Coronary artery (tissue), 2 donors: ENCODE measurements around the gene GPN1.
A peak's percentile ranks its signal among the peaks of the same experiment; 100 is the strongest.
"Not testable (repeated sequence)": the region's sequence is repeated elsewhere in the genome, so short reads cannot be mapped to it uniquely, and the experiment has no call there.

Experiments used
- DNase-seq: peaks from one replicate; pipeline ENCODE4 v3.0.0-alpha.2; 2017; ENCODE audit warnings: low spot score
- H3K27ac ChIP-seq, 2 donors: fragments of 200-600 bp; sonication (generic); one replicate each; pipeline ENCODE4 v1.5.1; 2016 to 2019
- H3K4me3 ChIP-seq: fragments of 200-600 bp; sonication (generic); 2 replicates; pipeline ENCODE4 v1.5.1; 2016; ENCODE audit warnings: mild to moderate bottlenecking, moderate library complexity
- TF ChIP-seq, protein P1 (sequence below): fragments of 200-600 bp; sonication (generic); IDR thresholded peaks from one replicate; pipeline ENCODE4 v1.5.1; 2019; ENCODE audit warnings: antibody characterized with exemption

Gene GPN1

DNA sequence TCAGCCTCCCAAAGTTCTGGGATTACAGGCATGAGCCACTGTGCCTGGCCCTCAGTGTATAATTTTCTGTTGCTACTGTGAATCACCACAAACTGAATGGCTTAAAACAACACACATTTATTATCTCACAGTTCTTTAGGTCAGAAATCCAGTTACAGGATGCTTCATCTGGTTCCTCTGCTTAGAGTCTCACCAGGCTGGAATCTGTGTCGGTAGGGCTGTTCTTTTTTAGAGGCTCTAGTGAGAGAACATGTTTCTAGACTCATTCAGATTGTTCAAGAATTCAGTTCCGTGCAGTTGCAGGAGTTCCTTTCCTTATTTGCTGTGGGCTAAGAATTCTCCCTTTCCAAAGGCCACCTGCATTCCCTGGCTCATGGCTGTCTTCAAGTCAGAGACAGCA, 22.2 kb upstream of the GPN1 start:
- Histone ChIP-seq H3K27ac (no peak overlapping the region), H3K4me3 (no peak overlapping the region)
- TF ChIP-seq, protein P1, sequence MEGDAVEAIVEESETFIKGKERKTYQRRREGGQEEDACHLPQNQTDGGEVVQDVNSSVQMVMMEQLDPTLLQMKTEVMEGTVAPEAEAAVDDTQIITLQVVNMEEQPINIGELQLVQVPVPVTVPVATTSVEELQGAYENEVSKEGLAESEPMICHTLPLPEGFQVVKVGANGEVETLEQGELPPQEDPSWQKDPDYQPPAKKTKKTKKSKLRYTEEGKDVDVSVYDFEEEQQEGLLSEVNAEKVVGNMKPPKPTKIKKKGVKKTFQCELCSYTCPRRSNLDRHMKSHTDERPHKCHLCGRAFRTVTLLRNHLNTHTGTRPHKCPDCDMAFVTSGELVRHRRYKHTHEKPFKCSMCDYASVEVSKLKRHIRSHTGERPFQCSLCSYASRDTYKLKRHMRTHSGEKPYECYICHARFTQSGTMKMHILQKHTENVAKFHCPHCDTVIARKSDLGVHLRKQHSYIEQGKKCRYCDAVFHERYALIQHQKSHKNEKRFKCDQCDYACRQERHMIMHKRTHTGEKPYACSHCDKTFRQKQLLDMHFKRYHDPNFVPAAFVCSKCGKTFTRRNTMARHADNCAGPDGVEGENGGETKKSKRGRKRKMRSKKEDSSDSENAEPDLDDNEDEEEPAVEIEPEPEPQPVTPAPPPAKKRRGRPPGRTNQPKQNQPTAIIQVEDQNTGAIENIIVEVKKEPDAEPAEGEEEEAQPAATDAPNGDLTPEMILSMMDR, result no peak
- no peak for DNase-seq

DNA sequence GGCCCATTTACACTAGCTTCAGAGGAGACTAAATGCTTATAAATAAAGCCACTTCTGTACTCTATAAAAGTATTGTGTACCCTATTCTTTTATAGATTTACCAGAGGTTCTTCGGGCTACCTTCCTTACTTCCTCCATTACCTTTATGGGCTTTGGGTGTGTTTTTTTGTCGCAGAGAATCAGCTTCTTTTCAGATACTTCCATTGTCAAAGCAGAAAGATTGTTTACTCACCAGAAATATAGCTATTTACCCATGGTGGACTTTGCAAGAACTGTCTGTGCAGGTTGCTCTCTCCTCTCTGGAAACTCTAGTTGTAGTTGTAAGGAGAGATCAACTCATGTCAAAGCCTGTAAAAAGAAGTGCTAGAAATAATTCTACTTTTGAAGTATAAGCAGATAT, 14.9 kb upstream of the GPN1 start:
- DNase-seq, result no peak
- TF ChIP-seq, protein P1, result no peak
- Histone ChIP-seq H3K27ac (no peak overlapping the region), H3K4me3 (no peak overlapping the region)

DNA sequence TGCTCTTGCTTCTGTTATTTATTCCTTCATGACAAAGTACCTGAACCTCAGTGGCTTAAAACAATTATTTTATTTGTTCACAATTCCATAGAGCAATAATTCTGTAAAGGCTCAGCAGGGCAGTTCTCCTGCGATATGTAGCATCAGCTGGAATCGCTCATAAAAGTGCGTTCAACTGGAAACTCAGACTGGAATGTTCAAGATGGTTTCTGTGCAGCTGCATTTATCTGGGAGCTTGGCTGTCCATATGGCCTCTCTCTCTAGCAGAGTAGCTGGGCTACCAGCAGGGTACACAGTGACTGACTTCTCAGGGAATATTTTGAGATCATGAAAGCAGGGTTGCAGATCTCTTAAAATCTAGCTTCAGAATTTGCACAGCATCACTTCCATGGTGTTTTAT, 13.5 kb upstream of the GPN1 start:
- H3K27ac ChIP-seq, result no peak overlapping the region

DNA sequence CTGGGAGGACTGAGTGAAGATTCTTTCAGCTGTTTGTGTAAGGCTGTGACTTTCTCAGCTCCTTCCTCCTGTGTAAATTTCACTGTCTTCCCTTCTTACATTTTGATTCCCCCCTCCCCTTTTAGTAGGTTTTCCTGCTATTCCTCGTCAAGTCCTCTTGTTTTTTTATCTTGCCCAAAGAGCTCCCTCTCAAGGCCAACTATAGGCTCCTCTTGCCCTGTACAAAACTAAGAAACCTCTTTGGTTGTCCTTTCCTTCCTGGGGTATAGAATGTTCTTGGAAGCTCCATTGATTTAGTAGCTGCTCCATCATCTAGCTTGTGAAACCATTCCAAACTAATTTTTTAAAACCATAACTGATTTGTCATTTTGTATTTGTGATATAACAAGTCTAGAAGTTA, 7.3 kb upstream of the GPN1 start:
- no peak for DNase-seq
- TF ChIP-seq, protein P1, result no peak
- H3K4me3 ChIP-seq, result no peak overlapping the region
- no peak overlapping the region for H3K27ac ChIP-seq

More for the DNA sequence above, 13.5 kb upstream of the GPN1 start:
- H3K4me3 ChIP-seq, result no peak overlapping the region
- no peak for DNase-seq
- TF ChIP-seq, protein P1, result no peak

DNA sequence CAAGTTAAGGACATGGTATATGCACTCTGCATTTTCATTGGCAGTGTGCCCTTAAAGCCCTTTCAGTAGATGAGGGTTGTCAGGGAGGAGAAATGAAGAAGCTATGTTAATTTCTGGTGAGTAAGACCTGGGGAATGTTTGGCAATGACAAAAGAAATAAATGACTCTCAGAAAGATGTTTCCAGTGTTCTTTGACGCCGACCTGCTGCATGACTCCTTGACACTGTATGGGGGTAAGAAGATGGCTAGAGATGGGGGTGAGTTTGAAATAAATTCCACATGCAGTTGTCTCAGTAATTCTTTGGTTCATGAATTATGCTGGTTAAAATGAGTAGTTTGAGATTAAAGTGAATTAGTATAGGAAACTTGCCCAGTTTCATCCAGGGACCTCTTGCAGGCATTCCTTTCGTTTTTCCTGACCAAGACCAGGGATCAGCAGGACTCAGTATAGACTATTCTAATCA, 5.9 kb upstream of the GPN1 start:
- TF ChIP-seq, protein P1, result no peak
- Histone ChIP-seq H3K4me3 (no peak overlapping the region), H3K27ac (no peak overlapping the region)
- DNase-seq, result no peak

DNA sequence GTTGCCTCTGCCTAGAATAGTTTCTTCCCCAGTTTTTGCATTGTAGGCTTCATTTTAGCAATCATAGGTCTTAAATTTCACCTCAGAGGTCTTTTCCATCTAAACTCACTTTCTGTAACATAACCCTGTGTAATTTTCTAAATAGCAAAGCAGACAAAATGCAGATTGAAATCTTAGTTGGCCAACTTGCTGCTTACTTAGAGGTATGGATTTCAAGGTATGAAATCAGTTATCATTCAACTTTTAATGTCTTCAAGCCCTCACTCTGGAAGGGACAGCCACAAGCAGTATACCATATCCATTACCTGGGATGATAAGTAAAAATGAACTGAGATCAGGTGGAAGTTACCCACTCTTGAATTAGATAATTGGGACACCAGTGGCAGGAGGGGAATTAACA, 3.9 kb upstream of the GPN1 start:
- DNase-seq, result no peak
- TF ChIP-seq, protein P1, result no peak
- H3K4me3 ChIP-seq, result no peak overlapping the region
- no peak overlapping the region for H3K27ac ChIP-seq

DNA sequence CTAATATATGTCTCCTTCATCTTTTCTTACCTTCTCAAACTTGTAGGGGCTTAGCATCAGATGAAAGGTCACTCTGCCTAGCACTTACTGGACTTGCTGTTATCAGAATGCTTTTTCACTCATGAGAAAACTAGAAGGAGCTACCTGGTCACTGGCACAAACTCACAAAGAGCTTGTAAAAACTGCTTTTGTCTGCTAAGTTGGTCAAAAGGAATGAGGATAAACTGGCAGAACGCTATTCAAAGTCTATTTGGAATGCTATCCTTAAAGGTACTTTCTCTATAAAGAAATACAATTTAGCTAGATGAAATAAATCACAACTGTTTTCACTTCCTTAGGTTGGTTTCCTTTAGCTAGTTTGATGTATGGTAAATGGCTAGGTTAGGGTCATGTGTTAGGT, 2.5 kb upstream of the GPN1 start:
- not testable (repeated sequence) for DNase-seq, H3K4me3 ChIP-seq
- H3K27ac ChIP-seq, result peak overlapping the region in 1 of 2 donors; percentile 28

DNA sequence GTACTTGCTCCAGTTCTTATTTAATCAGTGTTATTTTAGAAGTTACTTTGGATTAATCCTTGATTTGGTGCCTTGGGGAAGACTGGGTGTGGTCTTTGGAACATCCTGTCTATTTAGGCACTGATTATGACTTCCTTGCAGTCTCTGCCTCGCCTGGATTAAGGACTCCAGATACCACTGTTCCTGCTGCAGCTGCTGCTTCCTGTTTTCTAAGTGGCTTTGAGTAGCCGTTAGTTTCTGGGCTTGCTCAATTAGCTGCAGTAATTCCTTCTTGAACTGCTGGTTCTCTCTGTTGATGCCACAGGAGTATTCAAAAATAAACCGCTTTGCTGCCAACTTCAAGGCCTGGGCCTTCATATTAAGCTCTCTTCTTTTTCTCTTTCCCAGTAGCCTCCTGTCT, 1.9 kb upstream of the GPN1 start:
- not testable (repeated sequence) for DNase-seq
- peak overlapping the region in 1 of 2 donors; percentile 28 for H3K27ac ChIP-seq

More for the DNA sequence above, 1.9 kb upstream of the GPN1 start:
- H3K4me3 ChIP-seq, result not testable (repeated sequence)
